DND-41 (cell line): ENCODE data around the gene ARID5A.

Experiments used
- ATAC-seq: fragments of 200-7000 bp; cut with Tn5 transposase; 3 replicates; pipeline ENCODE4 v1.9.1; 2021; ENCODE audit warnings: low read depth; ENCODE audit not compliant: insufficient read depth
- DNase-seq: peaks from one replicate; pipeline ENCODE4 v3.0.0-alpha.2; 2020
- H2AFZ ChIP-seq: 2 replicates; pipeline ENCODE4 v1.6.0; 2012; ENCODE audit warnings: low read depth, low read length
- H3K27ac ChIP-seq: 2 replicates; pipeline ENCODE4 v1.5.1; 2012; ENCODE audit warnings: low read length, inconsistent platforms
- H3K27me3 ChIP-seq: fragments of 200-600 bp; sonication (generic); 2 replicates; pipeline ENCODE4 v1.6.0; 2012; ENCODE audit warnings: low read length, mild to moderate bottlenecking, inconsistent platforms; ENCODE audit not compliant: insufficient read depth, poor library complexity
- H3K36me3 ChIP-seq: 2 replicates; pipeline ENCODE4 v1.5.1; 2012; ENCODE audit warnings: low read length, inconsistent platforms; ENCODE audit not compliant: insufficient read depth
- H3K4me1 ChIP-seq: 2 replicates; pipeline ENCODE4 v1.5.1; 2012; ENCODE audit warnings: mild to moderate bottlenecking, low read length; ENCODE audit not compliant: insufficient read depth
- H3K4me2 ChIP-seq: 2 replicates; pipeline ENCODE4 v1.6.0; 2012; ENCODE audit warnings: mild to moderate bottlenecking, moderate library complexity, low read length, inconsistent platforms; ENCODE audit not compliant: insufficient read depth
- H3K4me3 ChIP-seq, 2 experiments: fragments of 200-600 bp in 1 of 2; shearing (Covaris generic) in 1 of 2; 2 replicates each; pipeline ENCODE4 v1.5.1; 2012 to 2016; ENCODE audit warnings: inconsistent platforms in 2 of 2, low read length in 2 of 2, mild to moderate bottlenecking in 2 of 2, low read depth in 1 of 2, moderate library complexity in 1 of 2
- H3K79me2 ChIP-seq: 2 replicates; pipeline ENCODE4 v1.6.0; 2012; ENCODE audit warnings: low read length, inconsistent platforms; ENCODE audit not compliant: insufficient read depth
- H3K9ac ChIP-seq: 2 replicates; pipeline ENCODE4 v1.6.0; 2012; ENCODE audit warnings: low read depth, mild to moderate bottlenecking, inconsistent platforms, low read length, moderate library complexity
- H3K9me3 ChIP-seq: 2 replicates; pipeline ENCODE4 v1.5.1; 2012; ENCODE audit warnings: low read length, moderate library complexity, mild to moderate bottlenecking, inconsistent platforms; ENCODE audit not compliant: insufficient read depth, severe bottlenecking
- H4K20me1 ChIP-seq: 2 replicates; pipeline ENCODE4 v1.6.0; 2012; ENCODE audit warnings: low read length; ENCODE audit not compliant: insufficient read depth
- CTCF ChIP-seq: IDR thresholded peaks from 2 replicates; pipeline ENCODE4 v1.5.1; 2012; ENCODE audit warnings: borderline replicate concordance, low read length, moderate library complexity, mild to moderate bottlenecking; ENCODE audit not compliant: poor library complexity, severe bottlenecking; ENCODE audit errors: extremely low read depth
- EZH2 ChIP-seq: IDR thresholded peaks from 3 replicates; pipeline ENCODE4 v1.6.1; 2012; ENCODE audit warnings: borderline replicate concordance, low read depth, mild to moderate bottlenecking, moderate library complexity, low read length, inconsistent platforms; ENCODE audit not compliant: severe bottlenecking

Gene ARID5A

GRCh38 chr2:96565111-96565510 lies 28.6 kb downstream of the ARID5A start:
- Histone ChIP-seq H3K4me3 (no peak overlapping the region), H3K79me2 (no peaks in the 10 kb centered on the region), H3K27me3 (no peaks in the 10 kb centered on the region), H3K36me3 (no peaks in the 10 kb centered on the region), H3K9me3 (no peaks in the 10 kb centered on the region), H3K27ac (no peak overlapping the region), H3K4me2 (no peak overlapping the region), H3K9ac (no peak overlapping the region), H3K4me1 (no peaks in the 10 kb centered on the region), H4K20me1 (no peaks in the 10 kb centered on the region), H2AFZ (no peak overlapping the region)
- no peak for ATAC-seq
- TF ChIP-seq EZH2 = no peak
- TF ChIP-seq CTCF = no peak
- DNase-seq = no peak

- no peak for ATAC-seq
- no peak overlapping the region for H3K4me3 ChIP-seq
- H2AFZ ChIP-seq = no peak overlapping the region
- H3K79me2 ChIP-seq = no peaks in the 10 kb centered on the region
- H3K9me3 ChIP-seq = no peaks in the 10 kb centered on the region
- H3K4me2 ChIP-seq = no peak overlapping the region
- no peaks in the 10 kb centered on the region for H3K36me3 ChIP-seq
- no peaks in the 10 kb centered on the region for H3K4me1 ChIP-seq
- TF ChIP-seq EZH2 (no peak), CTCF (no peak)
- H3K27ac ChIP-seq = no peak overlapping the region
- H4K20me1 ChIP-seq = no peaks in the 10 kb centered on the region
- DNase-seq = no peak
- H3K27me3 ChIP-seq = no peaks in the 10 kb centered on the region
- H3K9ac ChIP-seq = no peak overlapping the region
Observed at GRCh38 chr2:96568094-96568493, 31.5 kb downstream of the ARID5A start.

GRCh38 chr2:96574364-96574763 lies 37.8 kb downstream of the ARID5A start:
- Histone ChIP-seq H4K20me1 (no peaks in the 10 kb centered on the region), H3K4me3 (no peak overlapping the region), H2AFZ (no peak overlapping the region), H3K9me3 (no peaks in the 10 kb centered on the region), H3K9ac (no peak overlapping the region), H3K4me1 (no peaks in the 10 kb centered on the region), H3K27me3 (no peaks in the 10 kb centered on the region), H3K79me2 (no peaks in the 10 kb centered on the region), H3K27ac (no peak overlapping the region), H3K36me3 (no peaks in the 10 kb centered on the region), H3K4me2 (no peak overlapping the region)
- TF ChIP-seq EZH2 (no peak), CTCF (peak; percentile 20)
- no peak for DNase-seq
- ATAC-seq = no peak
